NCI-H510A treated with DMSO at 0.1 percent for 48 hours (cell line): ENCODE results near the gene STK25.

Source experiments
- DNase-seq: peaks from one replicate; lab custom pipeline; 2025; lab: John Stamatoyannopoulos, UW

STK25 gene

DNA sequence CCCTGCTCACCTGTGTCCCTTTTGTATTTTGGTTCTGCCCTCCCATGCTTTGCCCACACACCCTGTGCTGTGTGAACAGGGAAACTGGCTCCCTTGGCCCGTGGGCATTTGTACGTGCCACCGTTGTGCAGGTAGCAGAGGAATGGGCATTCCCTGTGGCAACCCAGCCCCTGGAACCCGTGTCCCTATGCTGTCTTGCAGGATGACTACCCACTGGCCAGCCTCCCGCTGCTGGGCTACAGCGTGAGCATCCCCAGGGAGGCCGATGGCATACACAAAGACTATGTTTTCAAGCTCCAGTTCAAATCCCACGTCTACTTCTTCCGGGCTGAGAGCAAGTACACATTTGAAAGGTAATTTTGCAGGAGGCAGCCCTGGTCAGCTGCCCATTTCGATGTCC, 15.3 kb downstream of the STK25 start:
- no peak for DNase-seq

GRCh38 chr2:241492174-241492565, 16.2 kb downstream of the STK25 start:
- no peak for DNase-seq

DNA sequence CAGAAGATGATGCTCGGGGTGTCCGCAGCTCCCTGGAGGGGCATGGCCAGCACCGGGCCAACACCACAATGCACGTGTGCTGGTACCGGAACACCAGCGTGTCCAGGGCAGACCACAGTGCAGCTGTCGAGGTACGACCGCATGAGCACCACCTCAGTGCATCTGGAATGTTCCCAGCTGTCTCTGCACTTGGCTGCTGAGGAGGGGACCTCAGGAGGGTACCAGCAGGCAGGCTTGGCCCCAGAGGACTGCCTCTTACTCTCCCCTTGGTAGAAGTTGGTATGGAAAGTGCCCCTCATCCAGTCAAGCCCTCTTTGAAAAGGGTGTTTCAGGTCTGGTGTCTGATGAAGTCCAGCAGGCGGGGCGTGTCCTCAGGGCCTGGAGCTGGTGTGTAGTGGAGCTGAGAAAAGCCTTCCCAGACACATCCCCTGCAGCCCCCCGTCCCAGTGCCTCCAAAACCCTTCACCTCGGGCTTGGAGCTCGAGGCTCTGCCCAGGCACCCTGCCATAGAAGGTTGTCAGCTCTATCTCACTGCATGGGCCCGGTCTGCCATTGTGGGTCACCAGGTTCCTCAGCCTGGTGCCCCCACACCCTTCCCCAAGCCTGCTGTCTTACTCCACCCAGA, 16.7 kb downstream of the STK25 start:
- DNase-seq: no peak

GRCh38 chr2:241490825-241491506, 17.4 kb downstream of the STK25 start:
- DNase-seq: no peak

DNA sequence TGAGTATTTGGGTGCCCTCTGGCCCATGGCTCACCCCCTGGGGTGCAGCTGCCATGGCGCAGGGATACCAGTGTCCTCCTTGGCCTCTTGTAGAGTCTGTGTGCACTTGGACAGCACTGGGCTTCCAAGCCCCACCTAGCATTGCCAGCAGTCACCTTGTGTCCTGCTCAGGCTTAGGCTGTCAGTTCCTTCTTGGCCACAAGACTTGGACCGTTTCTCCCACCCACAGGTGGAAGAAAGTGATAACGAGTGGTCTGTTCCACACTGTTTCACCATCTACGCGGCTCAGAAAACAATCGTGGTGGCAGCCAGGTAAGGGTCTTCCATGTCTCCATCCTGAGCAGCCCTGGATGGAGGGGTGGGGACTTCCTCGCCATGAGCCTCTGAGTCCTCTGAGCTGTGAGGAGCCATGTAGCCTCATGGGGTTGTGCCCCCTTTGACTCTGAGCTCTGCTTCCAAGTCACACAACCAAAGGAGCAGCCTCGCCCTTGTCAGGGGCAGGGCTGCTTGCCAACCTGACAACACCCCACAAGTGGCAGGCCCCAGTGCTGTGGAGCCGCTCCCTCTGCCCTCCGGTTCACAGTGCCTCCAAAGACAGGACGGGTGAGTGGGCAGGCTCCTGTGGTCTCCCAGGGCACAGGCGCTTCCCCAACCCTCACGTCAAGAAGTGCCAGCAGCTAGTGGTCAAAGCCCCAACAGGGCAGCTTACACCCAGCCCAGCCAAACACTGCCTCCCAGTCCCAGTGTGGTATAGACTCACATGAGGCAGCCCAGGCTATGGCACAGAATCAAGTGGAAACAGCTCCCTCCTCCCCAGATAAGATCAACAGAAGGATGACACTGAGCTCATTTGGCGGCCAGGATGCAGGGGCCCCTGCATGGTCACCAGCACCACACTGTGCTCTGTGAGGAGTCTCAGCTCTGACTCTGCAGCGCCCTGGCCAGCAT, 18.4 kb downstream of the STK25 start:
- DNase-seq: no peak

GRCh38 chr2:241489088-241489487, 19.3 kb downstream of the STK25 start:
- no peak for DNase-seq

DNA sequence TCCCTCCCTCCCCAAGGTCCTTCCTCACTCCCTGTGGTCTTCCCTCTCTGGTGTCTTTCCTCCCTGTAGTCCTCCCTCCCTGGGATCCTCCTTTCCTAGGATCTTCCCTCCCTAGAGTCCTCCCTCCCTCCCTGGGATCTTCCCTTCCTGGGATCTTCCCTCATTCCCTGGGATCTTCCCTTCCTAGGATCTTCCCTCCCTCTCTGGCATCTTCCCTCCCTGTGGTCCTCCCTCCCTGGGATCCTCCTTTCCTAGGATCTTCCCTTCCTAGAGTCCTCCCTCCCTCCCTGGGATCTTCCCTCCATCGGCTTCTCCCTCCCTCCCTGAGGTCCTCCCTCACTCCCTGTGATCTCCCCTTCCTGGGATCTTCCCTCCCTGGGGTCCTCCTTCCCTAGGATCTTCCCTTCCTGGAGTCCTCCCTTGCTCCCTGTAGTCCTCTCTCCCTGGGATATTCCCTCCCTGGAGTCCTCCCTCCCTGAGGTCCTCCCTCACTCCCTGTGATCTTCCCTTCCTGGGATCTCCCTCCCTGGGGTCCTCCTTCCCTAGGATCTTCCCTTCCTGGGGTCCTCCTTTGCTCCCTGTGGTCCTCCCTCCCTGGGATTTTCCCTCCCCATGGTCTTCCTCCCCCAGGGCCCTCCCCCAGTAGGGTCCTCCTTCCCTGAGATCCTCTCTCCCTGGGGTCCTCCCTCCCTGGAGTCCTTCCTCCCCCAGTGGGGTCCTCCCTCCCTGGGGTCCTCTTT, 23.0 kb downstream of the STK25 start:
- DNase-seq: no peak

DNA sequence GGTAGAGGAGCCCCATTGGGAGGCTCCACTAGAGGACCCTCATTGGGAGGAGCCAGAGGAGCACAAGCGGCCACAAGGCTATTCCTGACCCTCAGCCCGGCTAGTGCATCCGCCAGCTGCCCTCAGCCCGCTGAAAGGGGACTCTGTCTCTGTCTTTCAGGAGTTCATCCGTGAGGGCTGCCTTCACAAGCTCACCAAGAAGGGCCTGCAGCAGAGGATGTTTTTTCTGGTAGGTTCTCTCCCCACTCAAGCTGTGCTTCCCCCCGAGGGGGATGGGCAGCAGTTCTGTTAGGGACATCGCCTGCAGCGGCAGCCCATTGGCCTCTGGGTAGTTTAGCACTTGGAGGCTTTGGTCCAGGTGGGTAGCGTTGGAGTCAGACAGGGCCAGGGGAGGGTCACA, 25.1 kb downstream of the STK25 start:
- no peak for DNase-seq

- no peak for DNase-seq
These were observed 26.0 kb downstream of the STK25 start for GRCh38 chr2:241482126-241482955.

- no peak for DNase-seq
These were observed 26.7 kb downstream of the STK25 start for GRCh38 chr2:241481687-241482086.

DNA sequence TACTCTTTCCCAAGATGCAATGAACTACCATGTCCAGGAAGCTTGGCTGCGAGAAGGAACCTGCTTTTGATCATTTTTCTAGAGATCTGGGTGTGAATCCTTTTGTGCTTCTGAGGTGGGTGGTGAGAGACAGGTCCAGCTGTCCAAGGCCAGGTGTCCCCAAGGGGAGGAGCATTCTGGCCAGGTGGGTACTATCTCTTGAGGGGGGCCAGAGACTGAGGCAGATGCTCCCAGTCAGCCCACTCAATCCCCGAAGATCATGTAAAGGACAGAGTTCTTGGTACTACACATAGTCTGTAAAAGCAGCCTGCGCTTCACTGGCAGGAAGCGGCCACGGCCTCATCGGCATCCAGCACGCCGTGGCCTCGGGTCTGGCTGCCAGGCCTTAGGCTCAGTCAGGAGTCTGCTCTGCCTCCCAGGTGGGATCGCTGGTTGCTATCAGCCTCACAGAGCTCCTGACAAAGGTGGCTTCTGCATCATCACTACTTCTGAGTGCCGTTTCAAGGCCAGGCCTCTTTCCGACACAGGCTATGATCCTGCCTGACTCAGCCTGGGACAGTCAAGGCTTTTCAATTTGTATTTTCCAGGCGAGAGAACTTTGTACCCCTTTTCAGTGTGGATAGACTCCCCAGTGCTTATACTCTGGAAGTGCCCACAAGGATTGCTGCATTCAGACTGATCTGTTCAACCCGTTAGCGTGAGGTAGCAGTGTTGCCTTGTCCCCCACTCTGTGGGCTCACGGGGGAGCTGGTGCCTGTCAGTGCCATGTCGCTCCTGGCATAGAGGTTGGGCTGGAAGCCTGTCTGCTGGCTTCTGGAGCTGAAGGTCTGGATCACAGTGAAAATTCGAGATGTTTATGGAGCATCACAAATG, 29.1 kb downstream of the STK25 start:
- DNase-seq: no peak

DNA sequence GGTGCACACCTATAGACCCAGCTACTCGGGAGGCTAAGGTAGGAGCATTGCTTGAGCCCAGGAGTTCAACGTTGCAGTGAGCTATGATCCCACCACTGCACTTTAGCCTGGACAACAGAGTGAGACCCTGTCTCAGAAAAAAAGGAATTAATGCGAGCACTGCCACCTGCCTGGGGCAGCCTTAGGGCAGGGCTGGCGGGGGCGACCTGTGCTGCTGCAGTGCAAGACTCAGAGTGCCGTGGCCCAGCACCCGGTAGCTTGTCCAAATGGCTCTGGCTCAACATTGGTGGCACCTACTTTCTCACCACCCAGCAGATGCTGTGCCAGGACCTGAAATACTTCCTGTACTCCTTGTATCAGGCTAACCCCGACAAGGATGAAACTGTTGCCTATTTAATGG, 30.2 kb downstream of the STK25 start:
- no peak for DNase-seq

- no peak for DNase-seq
These were observed 33.1 kb downstream of the STK25 start for GRCh38 chr2:241475267-241475666.

- DNase-seq: no peak
These were observed 35.0 kb downstream of the STK25 start for GRCh38 chr2:241473399-241473798.

DNA sequence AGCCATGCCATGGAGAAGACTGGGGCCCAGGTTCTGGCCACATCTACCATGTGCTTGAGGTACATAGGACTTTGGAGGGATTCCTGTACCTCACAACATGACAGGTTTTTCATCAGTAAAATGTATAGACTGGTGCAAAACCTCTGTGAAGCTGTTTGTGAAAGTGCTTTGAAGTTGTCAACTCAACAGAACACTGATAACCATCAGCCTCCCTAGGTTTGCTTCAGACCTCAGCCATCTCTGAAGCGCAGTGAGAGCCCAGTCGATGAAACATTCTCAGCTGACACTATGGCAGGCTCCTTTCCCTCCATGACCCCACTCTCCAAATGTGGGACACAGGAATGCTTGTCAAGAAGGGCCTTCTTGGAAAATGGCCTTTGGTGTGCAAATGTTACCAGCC, 38.6 kb downstream of the STK25 start:
- no peak for DNase-seq

DNA sequence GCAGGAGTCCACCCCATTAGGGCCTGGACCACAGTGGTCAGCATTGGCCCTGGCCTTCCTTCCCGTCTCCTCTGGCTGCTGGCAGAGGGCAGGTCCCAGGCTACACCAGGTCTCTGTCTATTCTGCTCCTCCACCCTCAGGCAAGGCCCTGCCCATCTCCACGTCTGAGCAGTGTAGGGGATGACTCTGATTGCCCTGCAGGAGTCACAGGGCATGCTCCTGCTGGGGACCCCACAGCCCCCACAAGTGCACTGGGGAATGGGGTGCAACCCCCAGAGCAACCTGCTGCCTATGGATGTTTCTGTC, 40.0 kb downstream of the STK25 start:
- DNase-seq: no peak

- DNase-seq: no peak
These were observed 40.5 kb downstream of the STK25 start for GRCh38 chr2:241467777-241468475.

DNA sequence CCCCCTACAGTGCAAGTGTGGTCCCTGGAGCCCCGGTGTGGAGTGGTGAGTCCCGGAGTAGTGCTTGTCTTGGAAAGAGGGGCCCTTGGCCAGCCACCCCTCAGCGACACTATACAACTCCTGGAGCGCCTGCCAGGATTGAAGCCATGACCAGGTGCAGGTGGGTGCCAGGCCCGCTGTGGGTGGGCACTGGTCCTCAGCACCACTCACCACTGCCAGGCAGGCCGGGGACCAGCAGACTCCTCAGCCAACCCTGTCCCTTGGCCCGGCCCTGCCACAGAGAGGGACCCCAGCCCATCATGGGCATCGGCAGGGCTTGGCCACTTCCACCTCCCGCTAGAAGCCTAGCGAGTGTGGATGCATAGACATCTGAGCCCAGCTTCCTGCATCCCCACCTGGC, 42.2 kb downstream of the STK25 start:
- no peak for DNase-seq

DNA sequence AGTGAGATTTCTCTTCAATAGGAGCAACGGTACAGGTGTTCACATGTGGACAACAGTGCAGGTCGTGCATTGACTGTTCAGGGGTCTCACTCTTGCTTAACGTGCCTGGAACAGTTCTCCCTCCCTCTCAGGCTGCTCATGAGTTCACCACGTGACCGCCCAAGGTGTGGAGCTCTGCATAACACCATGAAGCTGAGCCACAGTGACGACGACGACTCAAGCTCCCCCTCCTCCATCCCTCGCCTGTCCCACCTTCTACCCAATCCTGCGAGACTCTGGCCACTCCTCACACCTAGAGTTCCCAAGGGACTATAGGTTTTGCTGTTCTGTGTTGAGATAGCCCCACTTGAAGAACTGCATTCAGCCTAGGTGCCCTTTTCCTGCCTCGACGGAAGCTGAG, 42.8 kb downstream of the STK25 start:
- DNase-seq: no peak
